Stimulated activated naive CD4-positive, alpha-beta T cell treated with Interleukin-2 at 50 U/mL for 16 hours (primary cell): ENCODE measurements around the gene TBC1D23.
"Not testable (repeated sequence)": the region's sequence is repeated elsewhere in the genome, so short reads cannot be mapped to it uniquely, and the experiment has no call there.

ENCODE experiments used
- DNase-seq: peaks from one replicate; lab custom pipeline; 2025; lab: John Stamatoyannopoulos, UW

TBC1D23 gene

DNA sequence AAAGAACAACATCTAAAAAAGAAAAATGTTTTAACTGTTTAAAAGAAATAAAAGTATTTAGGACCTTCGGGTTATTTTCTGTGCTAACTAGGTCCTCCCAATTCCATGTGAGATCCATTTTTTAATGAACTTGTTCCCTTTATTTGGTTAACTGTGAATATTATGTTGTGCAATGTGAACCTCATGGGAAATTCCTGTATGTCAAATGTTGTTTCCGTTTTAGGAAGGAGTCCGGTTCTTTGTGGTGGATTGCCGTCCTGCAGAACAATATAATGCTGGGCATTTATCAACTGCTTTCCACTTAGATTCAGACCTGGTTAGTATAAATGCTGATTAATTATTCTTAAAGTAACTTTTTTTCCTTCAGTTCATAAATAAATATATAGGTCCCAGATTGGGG lies 38.2 kb downstream of the TBC1D23 start:
- DNase-seq, result no peak

DNA sequence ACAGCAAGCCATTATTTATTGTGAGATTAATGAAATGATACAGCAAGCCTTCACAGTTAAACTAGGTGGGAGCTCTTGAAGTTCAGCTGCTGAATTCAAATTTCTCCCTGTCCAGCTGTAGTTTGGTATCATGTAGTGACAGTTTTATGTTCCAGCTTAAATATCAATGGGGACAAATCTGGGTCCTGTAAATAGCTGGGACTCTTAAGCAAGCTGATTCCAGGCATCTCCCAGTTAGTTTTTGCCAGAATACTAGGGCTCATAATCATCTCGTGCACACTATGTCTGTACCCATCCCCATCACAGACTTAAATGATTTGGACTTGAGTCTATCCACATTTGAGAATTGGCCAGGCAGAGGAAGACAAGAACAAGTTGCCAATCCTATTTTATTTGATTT lies 45.9 kb downstream of the TBC1D23 start:
- DNase-seq, result no peak

GRCh38 chr3:100310355-100310965 lies 49.7 kb downstream of the TBC1D23 start:
- DNase-seq, result no peak

- no peak for DNase-seq
Observed at GRCh38 chr3:100311011-100311410, 50.2 kb downstream of the TBC1D23 start.

GRCh38 chr3:100316641-100317069 lies 55.9 kb downstream of the TBC1D23 start:
- peak; percentile 5 for DNase-seq

GRCh38 chr3:100317912-100318311 lies 57.1 kb downstream of the TBC1D23 start:
- DNase-seq, result no peak

DNA sequence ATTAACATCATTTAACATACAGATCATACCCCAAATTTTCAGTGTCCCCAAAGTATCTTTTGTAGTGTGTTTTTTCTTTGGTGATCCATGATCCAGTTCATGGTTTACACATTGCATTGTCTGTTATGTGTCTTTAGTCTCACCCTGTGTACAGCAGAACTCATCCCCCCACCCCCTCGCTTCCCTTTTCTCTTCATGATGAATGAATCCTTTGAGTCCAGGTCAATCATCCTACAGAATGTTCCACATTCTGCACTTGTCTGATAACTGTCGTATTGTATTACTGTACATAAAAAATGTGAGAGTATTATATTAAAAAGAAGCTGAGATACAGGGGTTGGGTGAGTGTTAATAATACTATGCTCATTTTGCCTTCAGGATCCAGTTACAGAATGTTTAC lies 59.2 kb downstream of the TBC1D23 start:
- DNase-seq, result no peak

DNA sequence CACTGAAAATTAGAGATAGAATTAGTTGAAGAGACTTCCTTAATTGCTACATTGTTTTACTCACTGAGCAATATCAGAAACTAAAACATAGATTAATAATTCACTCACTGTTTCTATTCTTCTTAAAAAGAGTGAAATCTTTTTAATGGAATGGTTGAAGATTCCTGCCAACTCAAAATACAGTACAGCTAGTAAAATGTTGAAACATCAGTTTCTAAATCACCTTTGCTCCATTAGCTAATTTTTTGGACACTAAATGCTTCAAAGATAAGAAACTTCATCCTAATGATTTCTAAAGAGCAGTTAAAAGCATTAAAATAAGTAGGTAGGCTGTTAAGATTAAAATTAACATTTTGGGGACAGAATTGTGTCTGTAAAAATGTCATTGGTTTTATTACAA lies 63.3 kb downstream of the TBC1D23 start:
- DNase-seq, result no peak

DNA sequence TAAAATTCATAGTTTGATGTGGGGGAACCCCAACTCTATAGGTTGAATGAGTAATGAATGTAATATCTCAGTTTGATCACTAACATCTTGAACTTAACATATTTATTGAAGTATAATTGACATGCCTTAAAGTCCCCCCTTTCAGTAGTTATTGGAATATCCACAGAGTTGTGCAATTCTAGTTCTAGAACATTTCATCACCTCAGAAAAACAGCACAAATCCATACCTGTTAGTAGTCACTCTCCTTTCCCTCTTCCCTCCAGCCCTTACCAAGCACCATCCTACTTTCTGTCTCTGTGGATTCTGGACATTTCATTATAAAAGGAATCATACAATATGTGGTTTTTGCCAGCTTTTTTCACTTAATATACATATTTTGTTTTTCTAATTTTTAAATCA lies 65.0 kb downstream of the TBC1D23 start:
- no peak for DNase-seq

- not testable (repeated sequence) for DNase-seq
Observed at GRCh38 chr3:100327377-100327776, 66.6 kb downstream of the TBC1D23 start.

DNA sequence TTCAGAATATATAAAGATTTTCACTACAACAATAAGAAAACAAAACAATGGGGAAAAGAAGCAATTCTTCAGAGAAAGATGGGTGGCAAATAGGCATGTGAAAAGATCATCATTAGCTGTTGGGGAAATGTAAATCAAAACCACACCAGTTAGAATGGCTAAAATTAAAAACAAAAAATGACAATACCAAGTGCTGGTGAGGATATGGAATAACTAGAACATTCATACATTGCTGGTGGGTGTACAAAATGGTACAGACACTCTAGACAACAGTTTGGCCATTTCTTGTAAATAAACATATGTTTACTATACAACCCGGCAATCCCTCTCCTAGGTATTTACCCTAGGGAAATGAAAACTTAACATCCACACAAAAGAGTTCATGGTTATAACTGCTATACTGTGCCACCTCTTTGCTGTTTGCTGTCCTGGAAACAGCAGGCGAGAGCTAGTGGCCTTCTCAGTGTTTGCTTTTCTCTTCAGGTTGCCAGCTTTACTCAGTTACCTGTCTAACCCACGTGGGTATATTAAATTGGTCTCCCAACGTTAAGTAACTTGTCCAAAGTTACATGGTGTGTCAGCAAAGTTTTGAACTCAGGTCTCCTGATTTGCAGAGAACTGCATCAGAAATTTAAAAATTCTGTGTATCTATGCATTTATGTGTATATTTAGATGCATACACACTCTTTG lies 69.2 kb downstream of the TBC1D23 start:
- no peak for DNase-seq

DNA sequence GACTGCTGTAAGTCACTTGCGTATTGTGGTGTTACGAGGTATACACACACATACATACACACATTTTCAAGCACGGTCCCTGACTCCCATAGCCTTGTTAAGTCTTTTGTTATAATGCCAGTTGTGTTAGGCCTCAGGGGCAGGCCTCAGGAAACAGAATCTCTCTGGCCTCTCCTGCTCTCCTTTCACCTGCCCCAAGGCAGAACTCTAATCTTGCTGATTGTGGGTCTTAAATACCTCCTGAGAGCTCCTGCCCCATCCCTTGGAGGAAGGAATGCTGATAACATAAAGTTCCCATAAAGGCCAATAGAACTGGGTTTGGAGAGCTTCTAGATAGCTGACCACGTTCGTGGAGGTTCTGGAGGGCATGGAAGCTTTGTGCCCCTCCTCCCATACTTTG lies 69.9 kb downstream of the TBC1D23 start:
- DNase-seq, result no peak

DNA sequence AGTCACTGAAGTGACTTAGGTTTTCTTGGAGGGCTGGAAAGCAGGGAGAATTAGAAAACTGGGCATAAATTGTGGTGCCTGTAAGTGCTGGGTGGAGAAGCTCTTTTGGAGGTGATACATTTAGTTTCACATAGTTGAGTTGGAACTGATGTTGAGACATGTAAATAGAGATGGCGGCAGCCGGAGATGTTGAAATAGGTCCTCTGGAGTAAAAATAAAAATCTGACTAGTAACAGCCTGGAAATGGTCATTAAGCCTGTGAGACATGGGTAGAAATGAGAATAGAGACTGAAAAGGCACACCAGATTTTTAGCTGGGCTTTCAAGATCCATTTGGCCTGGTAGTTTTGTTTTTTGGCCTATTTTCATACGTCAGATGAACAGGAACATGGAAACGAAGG lies 70.9 kb downstream of the TBC1D23 start:
- no peak for DNase-seq

DNA sequence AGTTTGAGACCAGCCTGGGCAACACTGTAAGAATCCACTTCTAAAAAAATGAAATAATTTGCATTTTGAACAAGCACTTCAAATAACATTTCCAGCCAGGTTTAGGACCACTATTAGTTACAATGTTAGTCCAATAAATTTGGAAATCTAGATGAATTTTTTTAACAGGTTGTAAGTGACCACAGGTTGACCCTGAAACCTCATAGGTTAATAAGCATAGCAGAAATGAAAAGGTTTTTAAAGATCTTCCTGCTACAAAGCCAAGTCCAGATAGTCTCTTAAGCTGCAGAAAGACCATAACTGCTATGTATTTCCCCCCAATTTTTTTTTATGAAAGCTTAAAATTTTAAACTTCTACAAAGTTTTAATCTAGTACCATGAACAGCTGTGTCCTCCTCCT lies 72.3 kb downstream of the TBC1D23 start:
- DNase-seq, result no peak

DNA sequence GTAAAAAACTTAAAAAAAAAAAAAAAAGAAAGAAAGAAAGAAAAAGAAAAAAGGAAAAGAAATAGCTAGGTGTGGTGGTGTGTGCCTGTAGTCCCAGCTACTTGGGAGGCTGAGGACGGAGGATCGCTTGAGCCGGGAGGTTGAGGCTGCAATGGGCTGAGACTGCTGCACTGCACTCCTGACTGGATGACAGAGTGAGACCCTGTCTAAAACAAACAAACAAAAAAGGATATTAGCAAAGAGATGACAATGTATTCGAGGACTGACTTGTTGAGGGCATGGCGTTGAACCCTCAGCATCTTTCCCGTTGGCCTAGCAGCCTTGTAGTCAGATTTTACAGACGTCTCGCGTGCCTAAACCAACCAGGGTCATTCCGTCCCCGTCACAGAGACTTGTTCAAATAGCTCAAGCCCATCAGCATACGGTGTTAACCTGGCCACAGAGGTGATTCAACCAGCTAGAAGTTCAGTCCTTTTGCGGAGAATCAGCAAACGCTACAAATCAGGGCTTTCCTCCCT lies 73.2 kb downstream of the TBC1D23 start:
- no peak for DNase-seq

GRCh38 chr3:100334488-100335351 lies 73.9 kb downstream of the TBC1D23 start, which contains the start of gene NIT2:
Gene NIT2, plus strand, starts transcription at chr3:100334757. Its CDS starts 35 bp downstream, at chr3:100334792.
- DNase-seq, result peak; percentile 79

- no peak for DNase-seq
Observed at GRCh38 chr3:100335434-100335833, 74.6 kb downstream of the TBC1D23 start.

GRCh38 chr3:100336229-100336628 lies 75.4 kb downstream of the TBC1D23 start:
- not testable (repeated sequence) for DNase-seq

- no peak for DNase-seq
Observed at GRCh38 chr3:100338911-100339310, 78.1 kb downstream of the TBC1D23 start.

GRCh38 chr3:100339786-100340185 lies 79.0 kb downstream of the TBC1D23 start:
- no peak for DNase-seq

GRCh38 chr3:100340527-100340926 lies 79.7 kb downstream of the TBC1D23 start:
- no peak for DNase-seq

DNA sequence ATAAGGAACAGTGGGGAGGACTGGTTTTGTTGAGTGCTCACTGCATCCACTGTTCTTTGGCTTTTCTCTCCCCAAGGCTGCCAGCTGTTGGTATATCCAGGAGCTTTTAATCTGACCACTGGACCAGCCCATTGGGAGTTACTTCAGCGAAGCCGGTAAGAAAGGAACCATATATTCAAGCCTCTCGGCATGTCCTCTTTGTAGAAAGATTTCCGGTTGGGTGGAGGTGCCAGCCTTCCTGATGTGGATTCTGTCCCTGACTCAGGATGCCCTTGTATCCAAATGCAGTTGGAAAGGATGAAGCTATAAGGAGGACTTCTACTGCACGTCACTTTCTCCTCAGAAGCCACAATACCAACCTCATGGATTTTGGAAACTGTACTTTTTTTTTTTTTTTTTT lies 87.9 kb downstream of the TBC1D23 start:
- no peak for DNase-seq

DNA sequence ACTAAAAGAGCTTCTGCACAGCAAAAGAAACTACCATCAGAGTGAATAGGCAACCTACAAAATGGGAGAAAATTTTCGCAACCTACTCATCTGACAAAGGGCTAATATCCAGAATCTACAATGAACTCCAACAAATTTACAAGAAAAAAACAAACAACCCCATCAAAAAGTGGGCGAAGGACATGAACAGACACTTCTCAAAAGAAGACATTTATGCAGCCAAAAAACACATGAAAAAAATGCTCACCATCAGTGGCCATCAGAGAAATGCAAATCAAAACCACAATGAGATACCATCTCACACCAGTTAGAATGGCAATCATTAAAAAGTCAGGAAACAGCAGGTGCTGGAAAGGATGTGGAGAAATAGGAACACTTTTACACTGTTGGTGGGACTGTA lies 91.0 kb downstream of the TBC1D23 start:
- DNase-seq, result not testable (repeated sequence)
